ENCODE measurements around the gene RXRA.

Gene RXRA

DNA sequence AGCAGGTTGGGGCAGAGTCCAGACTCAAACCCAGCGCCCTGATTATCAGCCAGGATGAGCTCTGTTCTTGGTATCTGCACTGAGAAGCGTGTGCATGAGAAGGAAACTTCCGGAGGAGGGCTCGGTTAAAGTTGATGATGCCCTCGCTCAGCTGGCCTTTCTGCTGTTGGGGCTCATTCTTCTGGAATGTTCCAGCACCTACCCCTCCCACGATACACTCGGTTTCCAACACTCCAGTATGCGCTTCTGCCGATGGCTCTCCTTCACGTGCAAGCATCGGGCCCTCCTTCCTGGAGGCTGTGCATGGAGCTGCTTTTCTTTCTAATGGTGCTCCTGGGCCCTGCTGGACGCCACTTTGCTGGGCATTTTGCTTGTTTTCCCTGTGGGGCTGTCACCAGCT is 134.0 kb downstream of the RXRA start:
- no peak for DNase-seq

DNA sequence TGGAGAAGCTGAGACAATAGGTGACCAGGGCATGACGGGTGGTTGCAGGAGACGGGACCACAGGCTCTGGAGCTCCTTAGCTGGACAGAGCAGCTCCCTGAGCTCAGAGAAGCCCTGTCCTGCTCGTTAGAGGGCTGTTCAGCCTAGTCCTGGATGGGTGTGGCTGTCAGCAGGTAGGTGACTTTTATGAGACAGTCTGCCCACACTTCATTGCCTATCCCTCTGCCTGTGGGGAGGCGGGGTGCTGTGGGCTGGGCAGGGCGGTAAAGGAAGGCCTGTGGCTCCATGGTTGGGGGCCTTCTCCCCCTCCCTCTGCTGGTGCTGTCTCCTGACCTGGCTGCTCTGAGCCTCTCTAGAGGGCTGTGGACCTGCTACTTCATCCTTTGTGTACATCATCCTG is 134.6 kb downstream of the RXRA start:
- DNase-seq, result no peak

DNA sequence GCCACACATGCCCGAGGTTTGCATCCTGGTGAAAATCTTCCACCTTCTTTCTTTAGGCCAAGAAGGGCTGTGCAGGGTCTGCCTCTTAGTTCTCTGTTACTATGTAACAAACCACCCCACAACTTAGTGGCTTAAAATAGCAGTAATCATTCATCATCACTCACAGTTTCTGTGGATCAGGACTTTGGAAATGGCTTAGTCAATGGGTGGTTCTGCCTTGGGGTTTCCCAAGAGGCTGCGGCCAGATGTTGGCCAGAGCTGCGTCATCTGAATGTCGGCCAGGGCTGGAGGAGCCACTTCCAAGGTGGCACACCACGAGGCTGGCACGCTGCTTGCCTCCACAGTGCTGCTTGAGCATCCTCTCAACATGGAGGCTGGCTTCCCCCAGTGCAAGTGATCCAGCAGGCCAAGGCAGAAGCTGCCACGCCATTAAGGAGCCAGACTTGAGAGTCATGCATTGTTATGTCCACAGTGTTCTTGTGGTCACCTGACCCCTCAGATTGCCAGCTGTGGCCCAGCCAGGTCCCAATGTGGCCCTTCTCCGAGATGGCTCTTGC is 135.2 kb downstream of the RXRA start:
- no peak for DNase-seq

DNA sequence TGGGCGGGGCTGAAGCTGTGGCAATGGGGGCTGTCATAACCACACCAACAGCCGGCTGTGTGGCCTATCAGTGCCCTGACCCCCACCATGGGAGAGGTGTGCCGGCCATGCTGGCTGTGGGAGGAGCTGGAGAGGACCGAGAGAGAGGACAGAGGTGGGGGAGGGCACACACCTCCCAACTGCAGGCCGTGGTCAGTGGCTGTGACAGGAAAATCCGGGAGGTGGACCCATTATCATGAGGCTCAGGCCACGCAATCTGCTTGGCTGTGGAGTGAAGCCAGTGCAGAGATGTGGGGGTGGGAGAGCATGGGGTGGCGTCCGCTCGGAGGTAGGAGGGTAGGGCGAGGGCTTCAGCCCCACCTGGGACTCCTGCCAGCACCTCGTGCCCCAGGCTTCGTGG is 136.1 kb downstream of the RXRA start:
- DNase-seq, result no peak

DNA sequence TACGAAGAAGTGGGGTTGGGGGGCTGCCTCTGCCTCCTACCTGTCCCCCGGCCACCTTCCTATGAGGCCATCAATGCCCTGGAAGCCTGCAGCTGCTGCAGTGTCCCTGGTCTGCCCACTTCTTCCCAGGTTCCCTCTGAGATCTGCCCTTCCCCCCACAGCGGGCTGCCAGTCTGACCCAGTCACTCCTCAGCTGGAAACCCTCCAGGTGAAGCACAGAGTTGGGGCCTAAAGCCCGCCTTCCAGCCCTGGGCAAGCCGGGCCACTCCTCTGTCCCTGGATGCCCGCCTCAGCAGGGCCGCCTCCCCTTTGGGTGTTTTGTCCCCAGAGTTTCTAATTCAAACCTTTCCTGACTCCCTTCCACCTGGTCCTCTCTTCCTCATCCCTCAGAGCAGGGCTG is 137.0 kb downstream of the RXRA start:
- DNase-seq, result no peak

DNA sequence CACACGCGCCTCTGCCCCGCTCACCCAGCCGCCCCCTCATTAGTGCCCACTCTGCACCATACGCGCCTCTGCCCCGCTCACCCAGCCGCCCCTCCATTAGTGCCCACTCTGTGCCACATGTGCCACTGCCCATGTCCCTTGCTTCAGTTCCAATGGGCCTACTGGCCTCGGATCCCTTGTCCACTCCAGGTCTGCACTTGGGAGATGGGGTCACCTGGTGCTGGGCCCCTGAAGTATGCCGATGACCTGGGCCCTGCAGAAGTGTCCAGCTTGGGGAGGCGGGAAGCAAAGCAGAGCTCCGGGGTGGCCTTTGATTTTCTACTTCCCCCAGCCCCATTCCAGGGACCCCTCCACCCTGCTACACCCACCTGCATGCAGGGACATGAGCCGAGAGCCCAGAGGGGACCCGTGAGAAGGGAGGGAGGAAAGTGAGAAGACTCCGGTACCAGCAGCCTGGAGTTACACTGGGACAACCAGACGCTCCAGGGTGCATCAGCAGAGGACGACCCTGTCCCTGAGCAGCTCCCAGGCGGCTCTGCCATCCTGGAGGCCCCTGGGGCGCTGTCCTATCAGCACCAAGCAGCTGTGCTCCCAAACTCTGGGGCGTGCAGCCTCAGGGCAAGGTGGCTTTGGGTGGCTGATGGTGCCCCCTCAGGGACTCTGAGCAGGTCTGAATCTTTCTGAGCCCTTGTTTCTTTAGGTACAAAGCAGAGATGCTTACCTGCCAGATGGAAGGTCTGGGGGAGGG is 140.8 kb downstream of the RXRA start:
- no peak for DNase-seq

DNA sequence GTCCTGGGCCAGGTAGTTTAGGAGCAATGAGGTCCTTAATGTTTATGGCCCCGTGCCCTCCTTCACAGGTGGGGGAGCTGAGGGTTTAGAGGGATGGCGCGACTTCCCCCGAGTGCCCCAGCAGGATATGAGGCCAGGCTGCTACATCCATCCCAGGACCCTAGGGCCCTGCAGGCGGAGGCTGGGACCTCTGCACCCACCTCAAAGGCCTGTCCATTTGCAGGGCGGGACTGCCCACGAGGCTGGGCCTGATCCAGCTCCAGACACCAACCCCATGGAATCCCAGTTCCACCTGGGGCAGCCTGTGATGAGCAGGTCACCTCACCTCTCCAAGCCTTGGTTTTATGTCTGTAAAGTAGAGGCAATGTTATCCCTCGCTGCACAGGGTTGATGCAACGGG is 142.1 kb downstream of the RXRA start:
- no peak for DNase-seq

DNA sequence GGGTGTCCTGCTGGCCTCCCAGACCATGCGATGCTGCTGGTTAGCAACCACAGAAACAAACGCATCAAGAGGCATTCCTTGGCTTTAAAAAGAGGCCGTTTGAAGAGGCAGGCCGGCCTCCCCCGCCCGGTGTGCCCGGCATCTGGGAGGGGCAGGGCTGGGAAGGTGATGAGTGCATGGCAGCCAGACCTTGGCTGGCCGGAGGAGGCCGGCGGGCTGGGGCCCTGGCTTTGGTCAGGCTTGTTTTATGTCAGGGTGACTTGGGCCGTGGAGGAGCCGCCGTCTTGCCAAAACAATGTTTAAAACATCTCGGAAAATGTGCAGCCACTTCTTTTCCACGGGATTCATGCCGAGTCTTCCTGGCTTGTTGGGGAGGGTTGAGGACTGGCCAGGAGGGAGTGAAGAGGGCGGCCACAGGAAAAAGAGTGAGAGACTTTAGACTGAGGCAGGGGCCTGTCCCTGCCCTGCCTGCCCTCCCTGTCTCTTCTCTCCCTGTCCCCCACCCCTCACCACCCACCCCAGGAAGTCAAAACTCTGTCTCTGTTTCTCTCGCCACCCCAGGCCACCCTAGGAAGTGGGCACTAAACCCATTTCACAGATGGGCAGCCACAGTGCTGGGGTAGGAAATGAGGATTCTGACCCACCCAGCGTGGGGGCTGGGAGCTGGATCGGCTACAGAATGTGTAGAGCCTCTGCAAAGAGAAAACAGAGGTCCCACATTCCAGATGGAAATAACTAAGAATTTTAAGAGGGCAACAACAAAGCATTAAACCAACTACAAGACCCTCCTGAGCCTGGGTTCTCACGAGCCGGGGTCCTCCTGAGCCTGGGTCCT is 143.0 kb downstream of the RXRA start:
- no peak for DNase-seq

DNA sequence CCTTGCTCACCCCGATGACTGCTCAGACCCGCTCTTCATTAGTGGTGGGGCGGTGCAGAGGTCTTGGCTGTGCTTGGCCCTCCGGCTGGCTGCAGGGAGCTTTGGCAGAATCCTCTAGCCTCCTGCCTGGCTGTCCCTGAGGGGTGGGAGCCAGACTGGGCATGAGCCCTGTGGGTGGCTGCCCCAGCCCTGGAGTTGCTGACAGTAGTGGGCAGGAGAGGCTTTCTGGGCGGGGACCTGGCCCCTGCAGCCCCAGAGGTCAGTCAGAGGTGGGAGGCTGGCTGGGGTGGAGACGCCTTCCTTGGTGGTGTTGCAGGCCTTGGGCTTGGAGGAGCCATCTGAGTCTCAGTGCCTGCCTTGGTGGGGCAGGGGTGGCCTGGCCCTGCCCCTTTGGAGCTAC is 146.0 kb downstream of the RXRA start:
- no peak for DNase-seq

DNA sequence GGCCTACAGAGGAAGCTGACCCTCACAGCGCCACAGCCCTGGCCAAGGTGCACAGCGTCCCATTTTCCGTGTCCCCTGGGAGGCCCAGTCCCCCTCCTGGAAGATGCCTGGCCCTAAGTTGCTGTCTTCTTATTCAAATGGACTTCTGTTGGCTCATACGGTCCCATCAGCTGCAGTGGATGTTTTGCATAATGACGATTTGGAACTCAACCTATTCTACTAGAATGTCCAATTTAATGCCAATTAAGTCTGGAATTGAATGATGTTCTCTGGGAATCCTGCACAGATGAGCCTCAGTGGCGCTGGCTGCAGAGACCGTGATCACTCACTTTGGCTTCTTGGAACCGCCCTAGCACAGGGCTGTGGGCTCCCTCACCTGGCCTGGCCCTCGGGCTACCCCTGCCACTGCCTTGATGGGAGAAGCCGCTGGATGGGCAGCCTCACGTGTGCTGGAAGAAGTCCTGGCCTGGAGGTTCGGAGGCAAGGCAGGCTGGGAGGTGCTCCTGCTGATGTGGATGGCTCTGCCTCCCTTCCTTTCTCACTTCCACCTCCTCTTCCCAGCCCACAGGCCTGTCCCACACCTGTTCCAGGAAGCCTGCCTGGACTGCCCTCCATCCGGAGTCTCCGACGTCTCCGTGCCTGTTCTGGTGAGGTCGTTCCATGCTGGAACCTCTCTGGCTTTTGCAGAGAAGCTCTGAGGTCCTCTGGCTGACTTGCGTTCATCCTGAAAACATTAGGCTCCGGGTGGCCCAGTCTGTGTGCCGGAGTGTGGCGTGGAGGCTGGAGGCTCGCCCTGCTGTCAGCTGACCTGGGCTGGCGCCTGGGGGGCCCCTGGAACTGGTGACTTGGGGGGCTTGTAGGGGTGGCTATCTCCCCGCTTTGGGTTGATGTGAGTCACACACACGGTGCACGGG is 147.1 kb downstream of the RXRA start:
- DNase-seq, result no peak

DNA sequence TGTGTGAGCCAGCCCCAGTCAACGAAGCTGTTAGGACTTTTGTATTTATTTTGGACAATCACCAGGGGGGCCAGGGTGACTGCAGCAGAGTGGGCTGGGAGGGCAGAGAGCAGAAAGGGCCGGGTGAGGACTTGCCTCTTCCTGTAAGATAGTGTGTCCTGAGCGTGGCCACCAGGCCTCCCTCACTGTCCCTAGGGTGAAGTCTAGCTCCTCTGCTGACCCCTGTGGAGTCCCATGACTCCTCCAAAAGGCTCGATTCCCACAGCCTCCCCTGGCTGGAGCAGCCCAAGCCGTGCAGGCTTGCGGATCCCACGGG is 147.8 kb downstream of the RXRA start:
- DNase-seq, result no peak

DNA sequence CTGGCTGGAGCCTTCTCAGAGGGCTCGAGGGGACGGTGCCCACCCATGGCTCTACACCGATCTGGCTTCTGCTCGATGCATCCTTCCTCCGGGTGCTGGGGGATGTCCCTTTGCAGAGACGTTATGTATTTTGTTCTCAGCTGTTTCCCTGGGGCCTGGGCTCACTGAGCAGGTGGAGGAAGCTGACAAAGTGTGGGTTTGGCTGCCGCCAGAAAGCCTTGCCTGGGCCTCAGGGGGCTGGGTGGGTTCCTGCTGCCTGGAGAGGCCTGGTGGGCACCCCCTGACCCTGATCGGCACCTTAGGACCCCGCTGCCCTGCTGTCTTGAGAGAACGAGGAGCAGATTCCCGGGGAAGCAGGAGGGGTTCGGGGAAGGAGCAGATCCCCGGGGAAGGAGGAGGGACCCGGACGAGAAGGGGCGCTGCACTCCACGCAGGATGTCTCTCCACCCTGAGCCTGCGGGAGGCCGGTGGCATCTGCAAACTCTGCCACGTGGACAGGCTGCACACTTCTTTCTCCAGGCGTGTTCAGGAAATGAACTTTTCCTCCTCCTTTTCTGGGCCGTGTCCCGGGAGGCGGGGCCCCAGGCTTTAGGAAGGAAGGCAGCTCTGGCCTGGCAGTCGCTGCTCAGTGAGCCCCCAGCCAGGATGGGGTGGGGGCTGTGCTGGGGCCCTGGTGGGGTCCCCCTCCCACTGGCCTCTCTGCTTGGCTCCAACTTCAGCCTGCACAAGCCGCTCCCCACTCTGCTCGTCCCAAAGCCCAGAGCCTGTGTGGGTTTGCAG is 148.9 kb downstream of the RXRA start:
- DNase-seq, result peak in 3 of 56 donors; percentile 6 to 33 (median 24)

DNA sequence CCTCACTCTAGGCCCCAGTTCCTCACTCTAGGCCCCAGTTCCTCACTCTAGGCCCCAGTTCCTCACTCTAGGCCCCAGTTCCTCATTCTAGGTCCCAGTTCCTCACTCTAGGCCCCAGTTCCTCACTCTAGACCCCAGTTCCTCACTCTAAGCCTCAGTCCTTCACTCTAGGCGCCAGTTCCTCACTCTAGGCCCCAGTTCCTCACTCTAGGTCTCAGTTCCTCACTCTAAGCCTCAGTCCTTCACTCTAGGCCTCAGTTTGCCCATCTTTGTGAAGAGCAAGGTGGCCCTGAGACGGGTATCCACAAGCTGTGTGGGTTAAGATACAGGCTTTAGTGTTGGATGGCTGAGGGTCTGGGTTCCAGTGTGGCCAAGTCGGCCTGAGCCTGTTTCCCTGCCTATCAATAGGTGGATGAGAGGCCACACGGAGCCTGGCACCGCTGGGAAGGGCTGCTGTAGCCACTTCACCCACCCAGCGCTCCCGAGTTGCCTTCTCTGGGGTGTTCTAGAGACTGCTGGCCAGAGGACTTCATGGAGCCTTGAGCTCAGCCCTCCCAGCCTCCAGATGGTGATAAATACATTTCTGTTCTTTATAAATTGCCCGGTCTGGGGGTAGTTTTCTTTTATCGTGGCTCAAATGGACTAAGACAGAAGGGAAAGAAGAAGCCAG is 150.2 kb downstream of the RXRA start:
- DNase-seq, result no peak

DNA sequence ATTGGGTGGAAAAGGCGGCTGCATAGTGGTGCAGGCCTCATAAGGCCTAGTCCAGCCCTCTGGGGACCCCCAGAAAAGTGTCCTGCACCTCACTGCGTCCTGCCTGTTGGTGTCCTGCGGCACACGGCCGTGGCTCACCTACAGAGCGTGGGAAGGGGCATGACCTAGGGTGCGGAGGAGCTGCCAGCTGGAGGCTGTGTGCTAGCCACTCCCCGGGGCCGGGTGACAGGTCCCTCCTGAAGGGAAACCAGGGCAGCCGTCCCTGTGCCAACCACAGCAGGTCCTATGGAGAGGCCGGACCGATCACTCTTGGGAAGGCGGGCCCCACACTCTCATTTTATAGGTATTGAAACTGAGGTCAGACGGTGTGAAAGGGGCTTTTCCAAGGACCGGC is 150.7 kb downstream of the RXRA start:
- DNase-seq, result no peak

DNA sequence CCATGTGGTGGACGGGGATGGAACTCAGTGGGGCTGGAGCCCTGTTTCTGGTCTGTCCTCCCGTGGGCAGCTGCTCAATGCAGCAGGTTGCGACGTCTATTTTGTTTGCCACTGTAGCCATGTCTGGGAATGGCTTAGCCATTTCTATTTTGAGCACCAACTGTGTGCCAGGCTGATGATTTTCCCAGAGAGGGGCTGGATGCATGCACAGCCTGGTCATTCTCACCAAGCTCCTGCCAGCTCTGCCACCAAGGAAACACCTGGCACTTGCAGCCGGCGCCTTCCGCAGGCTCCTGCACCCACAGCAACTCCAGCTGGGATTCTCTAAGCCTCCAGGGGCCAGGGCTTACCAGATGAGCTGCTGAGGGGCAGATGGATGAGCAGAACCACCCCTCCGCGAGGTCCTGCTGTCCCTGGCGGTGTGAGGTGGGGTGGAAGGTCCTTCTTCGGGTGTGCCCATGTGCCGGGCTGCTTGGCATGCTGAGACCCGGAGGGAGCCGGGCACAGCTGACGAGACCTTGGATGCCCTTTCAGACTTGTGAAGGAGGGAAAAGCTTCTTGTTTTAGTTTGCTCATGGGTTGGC is 151.2 kb downstream of the RXRA start:
- DNase-seq, result no peak

DNA sequence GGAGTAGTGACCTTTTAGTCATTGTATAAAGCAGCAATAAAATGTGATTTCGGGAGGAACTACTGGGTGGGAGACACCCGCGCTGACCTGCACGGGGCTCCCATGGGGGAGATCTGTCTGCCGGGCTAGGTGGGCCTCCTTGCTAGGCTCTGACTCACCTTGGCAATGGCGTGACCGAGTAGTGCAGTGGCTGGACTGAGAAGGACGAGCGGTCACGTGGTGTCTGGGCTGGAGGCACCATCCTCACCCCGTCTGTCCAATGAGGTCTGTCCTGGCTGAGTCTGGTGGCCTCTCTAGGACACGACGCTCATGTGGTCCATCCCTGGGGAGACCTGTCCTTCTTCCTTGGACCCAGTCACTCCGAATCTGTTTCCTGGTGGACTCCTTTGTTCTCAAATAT is 151.7 kb downstream of the RXRA start:
- no peak for DNase-seq

DNA sequence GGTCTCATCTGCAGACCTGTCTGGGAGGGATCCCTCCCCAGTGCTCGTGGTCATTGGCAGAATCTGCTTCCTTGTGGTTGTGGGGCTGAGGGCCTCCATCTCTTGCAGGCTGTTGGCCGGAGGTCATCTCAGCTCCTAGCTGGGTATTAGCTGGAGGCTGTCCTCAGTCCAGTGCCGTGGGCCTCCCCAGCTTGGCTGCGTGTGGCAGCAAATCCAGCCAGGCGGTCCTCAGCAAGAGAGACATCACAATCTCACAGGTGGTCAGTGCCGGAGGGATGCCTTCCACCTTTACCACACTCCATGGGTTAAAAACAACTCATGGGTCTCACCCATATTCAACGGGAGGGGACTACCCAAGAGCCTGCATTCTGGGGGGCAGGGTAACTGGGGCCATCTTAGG is 155.5 kb downstream of the RXRA start:
- DNase-seq, result no peak

DNA sequence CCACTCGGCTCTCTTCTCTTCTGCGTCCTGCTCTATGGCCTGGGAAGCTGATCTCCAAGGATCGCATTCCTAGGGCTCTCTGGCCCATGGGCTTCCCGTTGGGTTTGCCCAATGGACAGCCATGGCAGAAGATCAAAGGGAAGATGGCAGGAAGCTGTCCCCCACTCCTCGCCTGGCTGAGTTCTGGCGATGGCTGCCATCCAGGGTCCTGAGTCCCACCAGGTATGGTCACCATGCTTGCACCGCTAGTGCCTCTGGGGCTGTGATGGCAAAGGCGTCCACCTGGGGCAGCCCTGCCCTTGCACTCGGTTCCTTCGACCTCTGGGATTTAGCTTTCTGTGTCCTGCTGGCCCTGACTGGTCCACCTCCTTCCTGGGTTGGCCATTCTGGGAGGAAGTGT is 156.0 kb downstream of the RXRA start:
- no peak for DNase-seq

DNA sequence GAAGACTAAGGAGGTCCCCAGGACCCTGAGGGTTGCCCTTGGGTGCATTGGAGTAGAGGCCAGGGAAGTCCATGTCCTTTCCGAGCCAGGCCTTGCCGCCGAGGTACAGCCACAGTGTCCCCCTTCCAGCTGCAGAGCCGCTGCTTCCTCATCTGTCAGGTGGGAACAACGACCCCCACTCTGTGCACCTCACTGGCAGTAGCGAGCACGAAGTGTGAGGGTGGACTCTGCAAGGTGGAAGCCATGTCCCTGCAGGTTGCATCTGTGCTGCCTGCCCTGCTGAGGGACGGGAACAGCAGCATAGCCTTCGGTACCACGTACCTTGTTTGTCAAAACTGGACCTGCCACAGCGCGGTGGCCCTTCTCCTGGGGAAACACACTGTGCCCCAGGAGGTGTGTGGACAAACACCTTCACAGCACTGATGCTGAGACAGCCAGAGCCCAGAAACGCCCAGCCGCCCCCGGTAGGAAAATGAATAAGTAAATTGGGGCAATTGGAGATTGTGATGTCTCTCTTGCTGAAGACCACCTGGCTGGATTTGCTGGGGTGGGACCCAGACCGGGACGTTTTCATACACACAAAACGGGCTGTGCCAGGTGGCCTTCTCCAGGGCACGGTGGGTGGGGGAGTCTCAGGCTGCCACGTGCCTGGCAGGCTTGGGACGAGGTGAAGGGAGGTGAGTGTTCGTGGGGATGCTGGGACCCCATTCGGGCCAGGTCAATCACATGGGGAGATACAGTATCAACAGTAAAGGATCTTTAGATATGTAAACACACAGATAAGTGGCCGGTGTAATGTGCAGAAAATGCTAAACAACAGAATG is 157.3 kb downstream of the RXRA start:
- DNase-seq, result no peak

Measured in nucleus accumbens (tissue), 56 donors.